KOPT-K1 (cell line): ENCODE measurements around the gene ROR2.

Experiments used
- H3K27ac ChIP-seq: fragments of 200-600 bp; sonication (generic); 2 replicates; pipeline ENCODE4 v1.5.1; 2016; ENCODE audit warnings: antibody characterized with exemption, mild to moderate bottlenecking, low read depth, low read length; ENCODE audit not compliant: poor library complexity, severe bottlenecking
- H3K36me3 ChIP-seq: fragments of 200-600 bp; sonication (generic); 2 replicates; pipeline ENCODE4 v1.5.1; 2017; ENCODE audit warnings: antibody characterized with exemption, mild to moderate bottlenecking, low read length, moderate library complexity; ENCODE audit not compliant: insufficient read depth
- H3K9me3 ChIP-seq: fragments of 200-600 bp; sonication (generic); 2 replicates; pipeline ENCODE4 v1.5.1; 2017; ENCODE audit warnings: antibody characterized with exemption, low read length, mild to moderate bottlenecking; ENCODE audit not compliant: insufficient read depth, poor library complexity, severe bottlenecking

ROR2 gene

GRCh38 chr9:91958174-91958573 is 8.1 kb upstream of the ROR2 start:
- Histone ChIP-seq H3K36me3 (no peaks in the 10 kb centered on the region), H3K27ac (no peak overlapping the region), H3K9me3 (no peaks in the 10 kb centered on the region)

GRCh38 chr9:91954841-91955471 is 4.9 kb upstream of the ROR2 start:
- no peak overlapping the region for H3K27ac ChIP-seq
- no peaks in the 10 kb centered on the region for H3K9me3 ChIP-seq

GRCh38 chr9:91953718-91954117 is 3.7 kb upstream of the ROR2 start:
- no peaks in the 10 kb centered on the region for H3K9me3 ChIP-seq
- no peak overlapping the region for H3K27ac ChIP-seq
- no peaks in the 10 kb centered on the region for H3K36me3 ChIP-seq

More at GRCh38 chr9:91954841-91955471, 4.9 kb upstream of the ROR2 start:
- H3K36me3 ChIP-seq: no peaks in the 10 kb centered on the region

GRCh38 chr9:91951944-91952520 is 2.0 kb upstream of the ROR2 start:
- no peak overlapping the region for H3K27ac ChIP-seq
- H3K36me3 ChIP-seq: no peaks in the 10 kb centered on the region
- H3K9me3 ChIP-seq: no peaks in the 10 kb centered on the region

- H3K27ac ChIP-seq: no peak overlapping the region
Measured at GRCh38 chr9:91949392-91949945, 559 bp downstream of the ROR2 start.

GRCh38 chr9:91948597-91949391 is 1.2 kb downstream of the ROR2 start:
- Histone ChIP-seq H3K27ac (no peak overlapping the region), H3K36me3 (no peaks in the 10 kb centered on the region), H3K9me3 (no peaks in the 10 kb centered on the region)

More at GRCh38 chr9:91949392-91949945, 559 bp downstream of the ROR2 start:
- H3K36me3 ChIP-seq: no peaks in the 10 kb centered on the region
- H3K9me3 ChIP-seq: no peaks in the 10 kb centered on the region

GRCh38 chr9:91948101-91948596 is 1.9 kb downstream of the ROR2 start:
- no peak overlapping the region for H3K27ac ChIP-seq
- no peaks in the 10 kb centered on the region for H3K36me3 ChIP-seq
- no peaks in the 10 kb centered on the region for H3K9me3 ChIP-seq

GRCh38 chr9:91946653-91947488 is 3.2 kb downstream of the ROR2 start:
- Histone ChIP-seq H3K36me3 (no peaks in the 10 kb centered on the region), H3K27ac (no peak overlapping the region), H3K9me3 (no peaks in the 10 kb centered on the region)

- Histone ChIP-seq H3K9me3 (no peaks in the 10 kb centered on the region), H3K36me3 (no peaks in the 10 kb centered on the region), H3K27ac (no peak overlapping the region)
Measured at GRCh38 chr9:91946196-91946595, 3.8 kb downstream of the ROR2 start.

- Histone ChIP-seq H3K9me3 (no peaks in the 10 kb centered on the region), H3K27ac (no peak overlapping the region), H3K36me3 (no peaks in the 10 kb centered on the region)
Measured at GRCh38 chr9:91945277-91946085, 4.5 kb downstream of the ROR2 start.

- Histone ChIP-seq H3K27ac (no peak overlapping the region), H3K36me3 (no peaks in the 10 kb centered on the region), H3K9me3 (no peaks in the 10 kb centered on the region)
Measured at GRCh38 chr9:91944711-91945110, 5.3 kb downstream of the ROR2 start.

- Histone ChIP-seq H3K9me3 (no peaks in the 10 kb centered on the region), H3K36me3 (no peaks in the 10 kb centered on the region), H3K27ac (no peak overlapping the region)
Measured at GRCh38 chr9:91943478-91944470, 6.3 kb downstream of the ROR2 start.

- H3K27ac ChIP-seq: no peak overlapping the region
- H3K36me3 ChIP-seq: no peaks in the 10 kb centered on the region
- no peaks in the 10 kb centered on the region for H3K9me3 ChIP-seq
Measured at GRCh38 chr9:91942201-91942600, 7.8 kb downstream of the ROR2 start.
